GM12878 (cell line): ENCODE results near the gene LACRT. TPM values are rescaled to one million over a fixed set of nuclear protein-coding genes. Genes with fewer than 3 reads are reported as not detected.

Experiments
- ATAC-seq: fragments of 200-7000 bp; cut with Tn5 transposase; 3 replicates; pipeline ENCODE4 v1.9.1; 2020; ENCODE audit warnings: mild to moderate bottlenecking, moderate library complexity
- BruUV-seq: library from RNA; stranded (reverse); fragments of 400-500 nt; replicated peaks from 2 replicates; lab custom pipeline; 2021; lab: Mats Ljungman, UMichigan
- CTCF ChIA-PET: fragments of 300-600 bp; sonication (Branson Sonifier 250); formaldehyde crosslinking; extraction: SDS; loops from one replicate; lab custom pipeline; 2021; ENCODE audit warnings: inconsistent platforms; lab: Yijun Ruan, JAX
- POLR2A ChIA-PET: fragments of 350-600 bp; formaldehyde crosslinking; extraction: SDS; loops from one replicate; lab custom pipeline; 2021; ENCODE audit warnings: inconsistent platforms; lab: Charles Lee
- RAD21 ChIA-PET: fragments of 300-600 bp; sonication (Branson Sonifier 250); formaldehyde crosslinking; loops from one replicate; lab custom pipeline; 2023; ENCODE audit warnings: antibody characterized with exemption; ENCODE audit not compliant: unreplicated experiment; lab: Charles Lee
- SMC1A ChIA-PET: fragments of 300-600 bp; sonication (Branson Sonifier 250); formaldehyde crosslinking; loops from one replicate; lab custom pipeline; 2023; ENCODE audit not compliant: unreplicated experiment, uncharacterized antibody; lab: Charles Lee
- DNase-seq: peaks from one replicate; pipeline ENCODE4 v3.0.0-alpha.2; 2011; ENCODE audit warnings: low read depth, low spot score
- FAIRE-seq: peaks from 3 replicates; lab custom pipeline; 2011; peaks lifted over from hg19 to GRCh38; lab: Jason Lieb, UNC
- H2AFZ ChIP-seq: 2 replicates; pipeline ENCODE4 v1.6.0; 2011; ENCODE audit warnings: low read depth, low read length, control low read depth; ENCODE audit not compliant: control insufficient read depth
- H3K27ac ChIP-seq: 2 replicates; pipeline ENCODE4 v1.5.1; 2011; ENCODE audit warnings: control low read depth; ENCODE audit not compliant: control insufficient read depth, insufficient read depth
- H3K27me3 ChIP-seq, 2 experiments: replicated peaks in 1 of 2; 2 replicates each; pipeline versions ENCODE4 v1.6.0 to v1.6.1; 2011; ENCODE audit warnings: low read length in 1 of 2; ENCODE audit not compliant: control insufficient read depth in 2 of 2, insufficient read depth in 2 of 2
- H3K36me3 ChIP-seq, 2 experiments: 2 replicates each; pipeline ENCODE4 v1.5.1; 2011; ENCODE audit warnings: low read length in 1 of 2; ENCODE audit not compliant: control insufficient read depth in 2 of 2, insufficient read depth in 2 of 2
- H3K4me1 ChIP-seq: 2 replicates; pipeline ENCODE4 v1.6.1; 2011; ENCODE audit warnings: mild to moderate bottlenecking, low read length, moderate library complexity, mixed read lengths; ENCODE audit not compliant: control insufficient read depth, insufficient read depth
- H3K4me2 ChIP-seq: 2 replicates; pipeline ENCODE4 v1.6.0; 2011; ENCODE audit warnings: control low read depth; ENCODE audit not compliant: control insufficient read depth, insufficient read depth
- H3K4me3 ChIP-seq: fragments of 200-600 bp; sonication (generic); 2 replicates; pipeline ENCODE4 v1.5.1; 2016
- H3K79me2 ChIP-seq: 2 replicates; pipeline ENCODE4 v1.6.0; 2011; ENCODE audit warnings: low read length; ENCODE audit not compliant: control insufficient read depth, insufficient read depth
- H3K9ac ChIP-seq: 2 replicates; pipeline ENCODE4 v1.8.0; 2011; ENCODE audit warnings: low read length, control low read depth, mixed read lengths; ENCODE audit not compliant: control insufficient read depth, insufficient read depth
- H3K9me3 ChIP-seq: replicated peaks from 3 replicates; pipeline ENCODE4 v1.5.1; 2011; ENCODE audit warnings: mild to moderate bottlenecking, low read length; ENCODE audit not compliant: control insufficient read depth, insufficient read depth
- H4K20me1 ChIP-seq: 2 replicates; pipeline ENCODE4 v1.6.0; 2011; ENCODE audit not compliant: control insufficient read depth, insufficient read depth
- CBX3 ChIP-seq: fragments of 200-600 bp; sonication (generic); IDR thresholded peaks from 2 replicates; pipeline ENCODE4 v1.6.1; 2016; ENCODE audit warnings: low read depth, borderline replicate concordance
- CEBPZ ChIP-seq: fragments of 150-350 bp; IDR thresholded peaks from 2 replicates; pipeline ENCODE4 v1.6.1; 2016; ENCODE audit warnings: low read depth, low read length
- EED ChIP-seq: sonication (generic); IDR thresholded peaks from 2 replicates; pipeline ENCODE4 v1.6.1; 2016; ENCODE audit warnings: antibody characterized with exemption, low read depth
- ELK1 ChIP-seq: IDR thresholded peaks from 2 replicates; pipeline ENCODE4 v1.6.1; 2012; ENCODE audit warnings: low read depth, low read length, improper control_type of control experiment
- GABPA ChIP-seq: IDR thresholded peaks from 2 replicates; pipeline ENCODE4 v1.6.1; 2014; ENCODE audit warnings: antibody characterized with exemption, low read depth, mild to moderate bottlenecking, inconsistent platforms
- IKZF2 ChIP-seq, 2 experiments: fragments of 450-650 bp; IDR thresholded peaks; 2 replicates each; pipeline ENCODE4 v1.6.1; 2017; ENCODE audit warnings: mild to moderate bottlenecking in 2 of 2, moderate library complexity in 2 of 2
- SMAD5 ChIP-seq: IDR thresholded peaks from 2 replicates; pipeline ENCODE4 v1.6.1; 2016; ENCODE audit warnings: antibody characterized with exemption, low read depth
- SP1 ChIP-seq: IDR thresholded peaks from one replicate; pipeline ENCODE4 v1.6.1; 2011; ENCODE audit warnings: low read depth, low read length
- TAF1 ChIP-seq: IDR thresholded peaks from 2 replicates; pipeline ENCODE4 v1.6.1; 2011; ENCODE audit warnings: mild to moderate bottlenecking, low read depth, low read length, borderline replicate concordance
- TCF3 ChIP-seq: IDR thresholded peaks from 2 replicates; pipeline ENCODE4 v1.6.1; 2012; ENCODE audit warnings: low read depth, mild to moderate bottlenecking, low read length, borderline replicate concordance; ENCODE audit not compliant: insufficient read depth
- ZSCAN29 ChIP-seq: fragments of 450-650 bp; IDR thresholded peaks from 2 replicates; pipeline ENCODE4 v1.6.1; 2017; ENCODE audit warnings: mild to moderate bottlenecking, moderate library complexity
- WGBS: methylation state at CpG from one replicate; pipeline ENCODE4 v1.1.6; 2016; ENCODE audit warnings: low lambda C conversion rate; ENCODE audit not compliant: insufficient replicate concordance, insufficient coverage; ENCODE audit errors: missing lambda C conversion rate; 5-methylcytosine and 5-hydroxymethylcytosine counted together
- in situ Hi-C: fragments of 300-500 bp; cut with MboI; formaldehyde crosslinking; loops from 9 replicates; pipeline ENCODE4 v1.14.3; 2018; ENCODE audit warnings: mixed read lengths
- intact Hi-C: fragments of 100-400 bp; cut with micrococcal nuclease; formaldehyde crosslinking; loops from one replicate; pipeline ENCODE4 v1.14.2; 2022; ENCODE audit not compliant: unreplicated experiment
- polyA plus RNA-seq, 11 experiments: library from polyadenylated mRNA; depleted of rRNA in 4 of 11; unstranded in 6 of 11; stranded (reverse) in 5 of 11; fragments of >200 nt; fragmentation: Nextera tagmentation in 4 of 11; fragmentation: Illumina TruSeq in 1 of 11; extraction: Ambion mirVana in 4 of 11; extraction: Trizol in 1 of 11; gene quantifications; 1 replicate in 1 of 11; 2 replicates in 10 of 11; pipeline versions ENCODE4 v1.2.1 to v1.2.3, GENCODE V29; 2011 to 2016; ENCODE audit warnings: inconsistent platforms in 2 of 11, missing spikeins in 2 of 11, low read depth in 1 of 11
- total RNA-seq, 4 experiments: library from RNA; depleted of rRNA in 3 of 4; stranded (reverse); fragments of >200 nt in 3 of 4; fragmentation: Illumina TruSeq in 1 of 4; extraction: Trizol in 1 of 4; gene quantifications; 2 replicates each; pipeline versions ENCODE4 v1.2.1 to v1.2.3, GENCODE V29; 2013 to 2021
- TF ChIP-seq, protein P1 (sequence below): IDR thresholded peaks from 2 replicates; pipeline ENCODE4 v1.6.1; 2012; ENCODE audit warnings: low read depth, low read length, improper control_type of control experiment

LACRT gene
- total and polyA plus RNA-seq, 10 of the 15 experiments (the other 5 are each of a cell fraction or from before 2014, with no cell fraction given), result not detected

DNA sequence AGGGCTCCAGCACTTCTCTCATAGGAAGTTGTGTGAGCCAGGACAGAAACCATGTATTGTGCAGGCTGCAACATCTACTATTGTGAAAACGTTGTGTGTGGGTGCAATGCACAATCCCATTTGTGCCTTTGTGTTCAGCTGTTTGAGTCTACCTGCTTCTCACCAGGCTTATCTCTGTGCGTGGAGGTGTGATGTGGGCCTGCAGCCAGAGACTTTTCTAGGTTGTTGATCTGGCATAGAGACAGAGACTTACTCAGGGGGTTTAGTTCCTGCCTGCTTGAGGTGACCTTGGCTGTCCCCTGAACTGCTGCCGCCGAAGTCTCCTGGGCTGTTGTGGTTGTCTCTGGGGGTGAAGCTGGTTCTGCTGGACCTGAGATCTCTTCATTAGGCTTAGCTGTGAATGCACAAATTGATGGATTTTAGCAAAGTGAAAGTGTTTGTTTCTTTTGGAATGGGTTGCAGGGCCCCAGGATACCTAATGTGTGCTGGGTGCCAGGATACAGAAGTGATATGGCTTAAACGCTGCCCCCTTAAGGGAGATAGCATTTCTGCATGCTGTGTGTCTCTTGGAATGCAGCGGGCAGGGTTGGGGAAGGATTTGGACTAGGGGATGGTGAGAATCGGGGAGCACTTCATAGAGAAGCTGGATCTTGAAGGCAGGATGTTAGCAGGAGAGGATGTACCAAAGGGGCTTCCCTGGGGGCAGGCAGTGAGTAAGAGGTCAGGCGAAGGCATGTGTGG is 2.5 kb downstream of the LACRT start:
- H3K27me3 ChIP-seq, result no peaks in the 10 kb centered on the region; a peak in 1 of 4 replicates
- no peaks in the 10 kb centered on the region; the same call in 2 of the 3 replicates for H3K9me3 ChIP-seq
- in situ Hi-C loops (no loop called here), intact Hi-C loops (no loop called here)
- H3K79me2 ChIP-seq, result no peaks in the 10 kb centered on the region
- H3K9ac ChIP-seq, result no peak overlapping the region
- SMC1A ChIA-PET, result interaction anchor here (0.5 to 0.6 kb wide), 2 partner anchors 9 to 168 kb away, joined by 3 read pairs; no protein-coding TSS in a partner anchor
- ATAC-seq (no peak), DNase-seq (no peak), FAIRE-seq (no peak)
- no peak overlapping the region for H3K4me3 ChIP-seq
- RAD21 ChIA-PET, result no interaction called here
- H3K4me1 ChIP-seq, result no peaks in the 10 kb centered on the region
- no peak overlapping the region for H3K4me2 ChIP-seq
- H2AFZ ChIP-seq, result no peak overlapping the region
- BruUV-seq, result no TSS peak
- CTCF ChIA-PET, result no interaction called here
- no peaks in the 10 kb centered on the region for H3K36me3 ChIP-seq
- POLR2A ChIA-PET, result no interaction called here
- H4K20me1 ChIP-seq, result no peaks in the 10 kb centered on the region
- H3K27ac ChIP-seq, result no peak overlapping the region
- TF ChIP-seq SMAD5, result no peak
- TF ChIP-seq TAF1, result no peak
- no peak for TF ChIP-seq SP1
- TF ChIP-seq, protein P1, sequence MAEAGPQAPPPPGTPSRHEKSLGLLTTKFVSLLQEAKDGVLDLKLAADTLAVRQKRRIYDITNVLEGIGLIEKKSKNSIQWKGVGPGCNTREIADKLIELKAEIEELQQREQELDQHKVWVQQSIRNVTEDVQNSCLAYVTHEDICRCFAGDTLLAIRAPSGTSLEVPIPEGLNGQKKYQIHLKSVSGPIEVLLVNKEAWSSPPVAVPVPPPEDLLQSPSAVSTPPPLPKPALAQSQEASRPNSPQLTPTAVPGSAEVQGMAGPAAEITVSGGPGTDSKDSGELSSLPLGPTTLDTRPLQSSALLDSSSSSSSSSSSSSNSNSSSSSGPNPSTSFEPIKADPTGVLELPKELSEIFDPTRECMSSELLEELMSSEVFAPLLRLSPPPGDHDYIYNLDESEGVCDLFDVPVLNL, result no peak
- 33% methylated on average over 8 of the region's 8 CpGs for WGBS

DNA sequence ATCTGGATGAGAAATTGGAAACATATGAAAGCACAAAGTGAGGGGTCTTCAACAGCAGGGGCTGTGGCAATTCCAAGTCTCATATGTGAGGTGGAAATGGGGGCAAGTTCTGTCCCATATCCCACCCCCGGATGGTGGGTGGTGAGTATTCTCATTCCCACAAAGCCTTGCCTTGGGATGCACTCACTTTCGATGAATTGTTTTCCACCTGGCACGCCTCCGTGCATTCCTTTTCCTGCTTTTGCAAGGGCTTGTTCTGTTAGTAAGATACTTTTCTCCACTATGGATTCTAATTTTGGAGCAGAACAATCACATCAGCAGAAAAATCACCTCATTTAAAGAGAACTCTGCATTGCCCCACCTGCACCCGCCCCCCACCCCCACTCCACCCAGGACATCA is 3.1 kb downstream of the LACRT start:
- Histone ChIP-seq H4K20me1 (no peaks in the 10 kb centered on the region), H3K79me2 (no peaks in the 10 kb centered on the region), H3K4me3 (no peak overlapping the region), H3K9me3 (no peaks in the 10 kb centered on the region; the same call in 2 of the 3 replicates), H2AFZ (no peak overlapping the region), H3K9ac (no peak overlapping the region), H3K27me3 (no peaks in the 10 kb centered on the region; a peak in 1 of 4 replicates), H3K4me1 (no peaks in the 10 kb centered on the region), H3K36me3 (no peaks in the 10 kb centered on the region), H3K4me2 (no peak overlapping the region), H3K27ac (no peak overlapping the region)
- in situ Hi-C loops, result no loop called here
- POLR2A ChIA-PET, result no interaction called here
- WGBS, result 38% methylated on average over 5 of the region's 5 CpGs
- SMC1A ChIA-PET, result interaction anchor here (0.5 to 0.6 kb wide), 2 partner anchors 10 to 167 kb away, joined by 3 read pairs; no protein-coding TSS in a partner anchor
- CTCF ChIA-PET, result no interaction called here
- no peak for FAIRE-seq
- RAD21 ChIA-PET, result no interaction called here
- no peak for DNase-seq
- ATAC-seq, result no peak
- no TSS peak for BruUV-seq
- intact Hi-C loops, result no loop called here
- TF ChIP-seq CEBPZ (no peak), EED (no peak), CBX3 (no peak), GABPA (no peak), TCF3 (no peak), ELK1 (no peak), ZSCAN29 (no peak), IKZF2 (IDR thresholded peaks at IDR 0.05) (no peak)
